PC-3 (cell line): ENCODE results near the gene PIGA. TPM values are rescaled to one million over a fixed set of nuclear protein-coding genes. Genes with fewer than 3 reads are reported as not detected.
A peak's percentile ranks its signal among the peaks of the same experiment; 100 is the strongest.

Experiments used
- ATAC-seq: fragments of 200-7000 bp; cut with Tn5 transposase; 2 replicates; pipeline ENCODE4 v1.9.1; 2020; ENCODE audit warnings: mild to moderate bottlenecking, moderate library complexity
- BruUV-seq: library from RNA; stranded (reverse); fragments of 400-500 nt; replicated peaks from 2 replicates; lab custom pipeline; 2021; lab: Mats Ljungman, UMichigan
- CTCF ChIA-PET: fragments of 300-600 bp; sonication (Branson Sonifier 250); formaldehyde crosslinking; loops from one replicate; lab custom pipeline; 2022; ENCODE audit warnings: antibody characterized with exemption; lab: Charles Lee
- POLR2A ChIA-PET: fragments of 300-600 bp; sonication (Branson Sonifier 250); formaldehyde crosslinking; loops from one replicate; lab custom pipeline; 2022; ENCODE audit warnings: antibody characterized with exemption; ENCODE audit not compliant: unreplicated experiment; lab: Charles Lee
- DNase-seq: peaks from one replicate; pipeline ENCODE4 v3.0.0-alpha.2; 2015
- H2AFZ ChIP-seq: fragments of 300-600 bp; sonication (generic); 2 replicates; pipeline ENCODE4 v1.6.0; 2016; ENCODE audit warnings: antibody characterized with exemption, low read length
- H3F3A ChIP-seq: fragments of 300-600 bp; sonication (generic); one replicate; pipeline ENCODE4 v1.6.0; 2017; ENCODE audit warnings: antibody characterized with exemption, low read length, control low read depth, mild to moderate bottlenecking; ENCODE audit not compliant: unreplicated experiment
- H3K27ac ChIP-seq: fragments of 300-600 bp; sonication (generic); 2 replicates; pipeline ENCODE4 v1.5.1; 2016; ENCODE audit warnings: mild to moderate bottlenecking, low read length
- H3K27me3 ChIP-seq: fragments of 300-600 bp; sonication (generic); 2 replicates; pipeline ENCODE4 v1.6.1; 2016; ENCODE audit warnings: low read length, mixed read lengths
- H3K36me3 ChIP-seq: fragments of 300-600 bp; sonication (generic); 2 replicates; pipeline ENCODE4 v1.6.1; 2016; ENCODE audit warnings: low read depth, mixed run types, low read length, mixed read lengths
- H3K4me1 ChIP-seq: fragments of 300-600 bp; sonication (generic); 2 replicates; pipeline ENCODE4 v1.5.1; 2016; ENCODE audit warnings: low read length; ENCODE audit not compliant: insufficient read depth
- H3K4me2 ChIP-seq: fragments of 300-600 bp; sonication (generic); 2 replicates; pipeline ENCODE4 v1.6.0; 2016; ENCODE audit warnings: low read length
- H3K4me3 ChIP-seq: fragments of 300-600 bp; sonication (generic); 2 replicates; pipeline ENCODE4 v1.5.1; 2016; ENCODE audit warnings: mild to moderate bottlenecking, low read length, mixed read lengths
- H3K79me2 ChIP-seq: fragments of 300-600 bp; sonication (generic); 2 replicates; pipeline ENCODE4 v1.6.1; 2017; ENCODE audit warnings: low read length, mixed read lengths
- H3K9ac ChIP-seq: fragments of 300-600 bp; sonication (generic); 2 replicates; pipeline ENCODE4 v1.6.0; 2016; ENCODE audit warnings: mild to moderate bottlenecking, low read length
- H3K9me2 ChIP-seq: fragments of 300-600 bp; sonication (generic); replicated peaks from 2 replicates; pipeline ENCODE4 v1.6.1; 2016; ENCODE audit warnings: mixed run types, low read length, mixed read lengths
- H3K9me3 ChIP-seq: fragments of 300-600 bp; sonication (generic); 2 replicates; pipeline ENCODE4 v1.6.1; 2016; ENCODE audit warnings: low read length, mixed read lengths
- H4K20me1 ChIP-seq: fragments of 300-600 bp; sonication (generic); 2 replicates; pipeline ENCODE4 v1.6.1; 2016; ENCODE audit warnings: low read length, mixed read lengths
- EZH2 ChIP-seq: fragments of 300-600 bp; sonication (generic); IDR thresholded peaks from one replicate; pipeline ENCODE4 v1.6.1; 2017; ENCODE audit warnings: antibody characterized with exemption, mild to moderate bottlenecking, low read length; ENCODE audit not compliant: unreplicated experiment
- EZH2phosphoT487 ChIP-seq: fragments of 300-600 bp; sonication (generic); IDR thresholded peaks from 2 replicates; pipeline ENCODE4 v1.6.1; 2018; ENCODE audit warnings: mild to moderate bottlenecking, antibody characterized with exemption, low read length, borderline replicate concordance
- intact Hi-C: fragments of 100-400 bp; cut with micrococcal nuclease; formaldehyde crosslinking; loops from 2 replicates; pipeline ENCODE4 v1.9.0; 2023
- total RNA-seq: library from RNA; depleted of rRNA; stranded (reverse); fragments of >200 nt; gene quantifications from 2 replicates; pipeline ENCODE4 v1.2.3, GENCODE V29; 2014
- TF ChIP-seq, protein P1 (sequence below): fragments of 300-600 bp; sonication (generic); conservative IDR thresholded peaks from 2 replicates; pipeline ENCODE4 v1.5.1; 2017; ENCODE audit warnings: antibody characterized with exemption, low read depth, mild to moderate bottlenecking, low read length

Gene PIGA
- total RNA-seq, 1 experiment from 2014 or later: 17.9 TPM

DNA sequence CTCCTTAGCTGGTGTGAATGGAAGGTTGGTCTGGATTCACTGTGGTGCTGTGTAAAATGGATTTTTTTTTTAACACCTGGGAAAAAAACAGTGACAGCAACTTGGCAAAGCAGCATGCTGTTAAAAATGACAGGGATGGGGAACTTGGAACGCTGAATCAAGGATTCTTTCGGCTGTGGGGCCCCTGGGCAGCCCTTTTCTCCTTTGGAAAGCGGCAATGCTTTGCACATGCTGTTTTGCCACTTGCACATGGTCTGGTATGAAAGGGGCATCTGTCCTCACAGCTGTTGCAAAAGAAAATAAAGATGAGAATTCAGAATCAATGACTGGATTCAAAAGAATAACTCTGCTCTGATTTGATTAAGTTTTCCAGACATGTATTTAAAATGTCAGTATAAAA is 10.7 kb upstream of the PIGA start:
- DNase-seq (no peak), ATAC-seq (no peak)
- Histone ChIP-seq H3K36me3 (no peaks in the 10 kb centered on the region), H3K79me2 (no peaks in the 10 kb centered on the region), H3K4me3 (no peak overlapping the region), H3K9me2 (no peaks in the 10 kb centered on the region), H3K27ac (no peak overlapping the region), H3K9me3 (no peaks in the 10 kb centered on the region), H3K4me1 (peaks cover 5% of the 10 kb centered on the region), H3K27me3 (no peaks in the 10 kb centered on the region), H3K4me2 (no peak overlapping the region), H3F3A (no peaks in the 10 kb centered on the region), H2AFZ (no peak overlapping the region), H3K9ac (no peak overlapping the region), H4K20me1 (no peaks in the 10 kb centered on the region)
- TF ChIP-seq, protein P1, sequence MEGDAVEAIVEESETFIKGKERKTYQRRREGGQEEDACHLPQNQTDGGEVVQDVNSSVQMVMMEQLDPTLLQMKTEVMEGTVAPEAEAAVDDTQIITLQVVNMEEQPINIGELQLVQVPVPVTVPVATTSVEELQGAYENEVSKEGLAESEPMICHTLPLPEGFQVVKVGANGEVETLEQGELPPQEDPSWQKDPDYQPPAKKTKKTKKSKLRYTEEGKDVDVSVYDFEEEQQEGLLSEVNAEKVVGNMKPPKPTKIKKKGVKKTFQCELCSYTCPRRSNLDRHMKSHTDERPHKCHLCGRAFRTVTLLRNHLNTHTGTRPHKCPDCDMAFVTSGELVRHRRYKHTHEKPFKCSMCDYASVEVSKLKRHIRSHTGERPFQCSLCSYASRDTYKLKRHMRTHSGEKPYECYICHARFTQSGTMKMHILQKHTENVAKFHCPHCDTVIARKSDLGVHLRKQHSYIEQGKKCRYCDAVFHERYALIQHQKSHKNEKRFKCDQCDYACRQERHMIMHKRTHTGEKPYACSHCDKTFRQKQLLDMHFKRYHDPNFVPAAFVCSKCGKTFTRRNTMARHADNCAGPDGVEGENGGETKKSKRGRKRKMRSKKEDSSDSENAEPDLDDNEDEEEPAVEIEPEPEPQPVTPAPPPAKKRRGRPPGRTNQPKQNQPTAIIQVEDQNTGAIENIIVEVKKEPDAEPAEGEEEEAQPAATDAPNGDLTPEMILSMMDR: no peak
- TF ChIP-seq EZH2phosphoT487: no peak
- TF ChIP-seq EZH2: no peak
- ChIA-PET POLR2A (no interaction called here), CTCF (no interaction called here)
- BruUV-seq: no TSS peak
- intact Hi-C loops: no loop called here

DNA sequence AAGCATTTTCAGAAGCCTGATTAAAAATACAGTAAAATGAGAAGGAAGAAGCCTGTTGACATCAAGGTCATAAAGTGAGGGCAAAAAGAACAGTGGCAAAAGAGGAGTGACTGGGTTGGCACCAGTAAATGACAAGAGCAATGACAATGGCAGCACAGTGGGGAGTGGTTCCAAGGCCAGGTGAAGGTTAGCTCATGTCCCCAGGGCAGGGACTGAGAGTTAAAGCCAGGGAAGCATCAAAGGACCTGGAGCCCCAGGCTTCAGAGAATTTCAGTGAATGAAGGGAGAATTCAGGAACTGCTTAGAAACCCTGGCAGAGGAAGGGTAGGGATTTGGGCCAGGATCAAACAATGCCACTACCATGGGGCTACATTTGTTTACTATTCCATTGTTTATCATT is 8.8 kb upstream of the PIGA start:
- H3K9ac ChIP-seq: no peak overlapping the region
- H3K9me2 ChIP-seq: no peaks in the 10 kb centered on the region
- H3K9me3 ChIP-seq: no peaks in the 10 kb centered on the region
- H4K20me1 ChIP-seq: no peaks in the 10 kb centered on the region
- H3K27me3 ChIP-seq: peaks cover 13% of the 10 kb centered on the region
- DNase-seq: no peak
- H3K27ac ChIP-seq: no peak overlapping the region
- no peak for TF ChIP-seq EZH2
- TF ChIP-seq EZH2phosphoT487: no peak
- TF ChIP-seq, protein P1: no peak
- no peaks in the 10 kb centered on the region for H3K36me3 ChIP-seq
- no TSS peak for BruUV-seq
- H3K4me3 ChIP-seq: no peak overlapping the region
- ChIA-PET CTCF (no interaction called here), POLR2A (no interaction called here)
- intact Hi-C loops: no loop called here
- H3F3A ChIP-seq: no peaks in the 10 kb centered on the region
- no peaks in the 10 kb centered on the region for H3K79me2 ChIP-seq
- peaks cover 5% of the 10 kb centered on the region for H3K4me1 ChIP-seq
- H3K4me2 ChIP-seq: no peak overlapping the region
- H2AFZ ChIP-seq: no peak overlapping the region
- ATAC-seq: no peak

DNA sequence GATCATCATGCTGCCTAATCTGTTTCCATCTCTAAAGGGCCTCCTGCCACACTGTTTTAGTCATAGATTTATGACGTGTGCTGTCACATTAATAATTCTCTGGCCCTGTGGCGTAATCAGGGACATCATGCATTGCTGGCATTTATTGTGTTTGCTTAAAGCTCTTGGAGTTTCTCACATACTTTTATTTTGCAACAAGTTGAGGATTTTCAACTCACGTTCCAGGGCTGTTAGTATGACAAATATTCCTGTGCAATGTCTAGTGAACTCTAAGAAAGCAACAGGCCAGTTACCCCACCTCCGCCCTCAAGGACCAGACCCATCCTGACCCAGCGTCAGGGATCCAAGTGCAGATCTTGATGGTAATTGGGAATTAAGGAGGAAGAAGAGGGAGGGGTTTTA is 7.8 kb upstream of the PIGA start:
- Histone ChIP-seq H3K9me2 (no peaks in the 10 kb centered on the region), H4K20me1 (no peaks in the 10 kb centered on the region), H3K9ac (no peak overlapping the region), H3K79me2 (no peaks in the 10 kb centered on the region), H3K4me2 (no peak overlapping the region), H2AFZ (no peak overlapping the region), H3K4me3 (no peak overlapping the region), H3K27ac (no peak overlapping the region), H3K4me1 (peaks cover 5% of the 10 kb centered on the region), H3K36me3 (no peaks in the 10 kb centered on the region), H3K9me3 (no peaks in the 10 kb centered on the region), H3K27me3 (peaks cover 17% of the 10 kb centered on the region), H3F3A (no peaks in the 10 kb centered on the region)
- intact Hi-C loops: no loop called here
- BruUV-seq: no TSS peak
- peak; percentile 60 for DNase-seq
- POLR2A ChIA-PET: no interaction called here
- no peak for ATAC-seq
- TF ChIP-seq EZH2phosphoT487 (no peak), EZH2 (no peak)
- CTCF ChIA-PET: no interaction called here
